HL-60 (cell line): Measurements from ENCODE around the gene LRFN4.

Experiments used
- DNase-seq, 2 experiments: peaks; one replicate each; pipeline ENCODE4 v3.0.0-alpha.2; 2010 to 2020; ENCODE audit warnings: low read depth in 1 of 2, low spot score in 1 of 2
- H3K27ac ChIP-seq: fragments of 250-450 bp; sonication (Bioruptor Pico); replicated peaks from 2 replicates; pipeline ENCODE4 v1.5.1; 2020; ENCODE audit warnings: mild to moderate bottlenecking, moderate library complexity
- H3K27me3 ChIP-seq: fragments of 250-450 bp; sonication (Bioruptor Pico); 2 replicates; pipeline ENCODE4 v1.5.1; 2021; ENCODE audit warnings: mild to moderate bottlenecking, moderate library complexity; ENCODE audit not compliant: insufficient read depth, poor library complexity, severe bottlenecking
- H3K4me3 ChIP-seq: replicated peaks from 2 replicates; pipeline ENCODE4 v1.5.1; 2011; ENCODE audit warnings: mild to moderate bottlenecking, control low read depth, low read length; ENCODE audit not compliant: insufficient read depth
- GABPA ChIP-seq: IDR thresholded peaks from 2 replicates; pipeline ENCODE4 v1.6.1; 2012; ENCODE audit warnings: low read depth
- POLR2AphosphoS5 ChIP-seq: IDR thresholded peaks from 2 replicates; pipeline ENCODE4 v1.6.1; 2012; ENCODE audit warnings: low read depth
- REST ChIP-seq: IDR thresholded peaks from 2 replicates; pipeline ENCODE4 v1.6.1; 2012; ENCODE audit warnings: low read depth; ENCODE audit not compliant: insufficient replicate concordance
- SPI1 ChIP-seq: IDR thresholded peaks from 2 replicates; pipeline ENCODE4 v1.6.1; 2012; ENCODE audit warnings: low read depth, mild to moderate bottlenecking, borderline replicate concordance
- TF ChIP-seq, protein P1 (sequence below): IDR thresholded peaks from one replicate; pipeline ENCODE4 v1.5.1; 2011; ENCODE audit warnings: low read length, control low read depth, inconsistent platforms; ENCODE audit not compliant: insufficient read depth

Gene LRFN4

GRCh38 chr11:66840317-66841091 is 16.4 kb upstream of the LRFN4 start:
- no peaks in the 10 kb centered on the region for H3K27me3 ChIP-seq
- peak in 1 of 2 experiments; percentile 34 for DNase-seq
- TF ChIP-seq SPI1, result no peak
- peak; percentile 53; the same call in 1 of the 2 replicates for TF ChIP-seq POLR2AphosphoS5
- TF ChIP-seq, protein P1, sequence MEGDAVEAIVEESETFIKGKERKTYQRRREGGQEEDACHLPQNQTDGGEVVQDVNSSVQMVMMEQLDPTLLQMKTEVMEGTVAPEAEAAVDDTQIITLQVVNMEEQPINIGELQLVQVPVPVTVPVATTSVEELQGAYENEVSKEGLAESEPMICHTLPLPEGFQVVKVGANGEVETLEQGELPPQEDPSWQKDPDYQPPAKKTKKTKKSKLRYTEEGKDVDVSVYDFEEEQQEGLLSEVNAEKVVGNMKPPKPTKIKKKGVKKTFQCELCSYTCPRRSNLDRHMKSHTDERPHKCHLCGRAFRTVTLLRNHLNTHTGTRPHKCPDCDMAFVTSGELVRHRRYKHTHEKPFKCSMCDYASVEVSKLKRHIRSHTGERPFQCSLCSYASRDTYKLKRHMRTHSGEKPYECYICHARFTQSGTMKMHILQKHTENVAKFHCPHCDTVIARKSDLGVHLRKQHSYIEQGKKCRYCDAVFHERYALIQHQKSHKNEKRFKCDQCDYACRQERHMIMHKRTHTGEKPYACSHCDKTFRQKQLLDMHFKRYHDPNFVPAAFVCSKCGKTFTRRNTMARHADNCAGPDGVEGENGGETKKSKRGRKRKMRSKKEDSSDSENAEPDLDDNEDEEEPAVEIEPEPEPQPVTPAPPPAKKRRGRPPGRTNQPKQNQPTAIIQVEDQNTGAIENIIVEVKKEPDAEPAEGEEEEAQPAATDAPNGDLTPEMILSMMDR, result no peak
- TF ChIP-seq REST, result no peak
- TF ChIP-seq GABPA, result no peak
- H3K4me3 ChIP-seq, result no peak overlapping the region
- H3K27ac ChIP-seq, result no peak overlapping the region

- TF ChIP-seq POLR2AphosphoS5 (no peak), REST (no peak), SPI1 (no peak), GABPA (no peak)
- TF ChIP-seq, protein P1, result no peak
- Histone ChIP-seq H3K4me3 (peak overlapping the region; percentile 86), H3K27ac (peak overlapping the region; percentile 99), H3K27me3 (no peaks in the 10 kb centered on the region)
- DNase-seq, result no peak
Measured at GRCh38 chr11:66841861-66842260, 15.0 kb upstream of the LRFN4 start.

DNA sequence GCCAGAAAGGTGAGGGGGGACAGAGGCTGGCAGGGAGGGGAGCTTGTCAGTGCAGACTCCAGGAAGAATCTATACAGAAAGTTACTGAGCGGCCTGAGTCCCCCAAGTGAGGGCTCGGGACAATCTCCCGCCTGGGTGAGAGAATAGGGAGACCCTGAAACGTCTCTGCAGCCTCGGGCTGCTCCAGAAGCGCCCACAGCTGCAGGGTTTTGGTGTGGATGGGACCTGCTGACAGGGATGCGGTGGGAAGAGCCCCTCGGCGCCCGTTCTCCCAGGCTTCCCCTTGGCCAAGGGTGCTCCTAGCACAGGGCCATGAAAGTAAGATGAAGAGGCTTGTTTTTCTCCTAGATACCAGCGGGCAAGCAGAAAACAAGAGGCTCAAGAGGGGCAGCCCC is 14.4 kb upstream of the LRFN4 start:
- Histone ChIP-seq H3K4me3 (peak overlapping the region; percentile 86), H3K27me3 (no peaks in the 10 kb centered on the region), H3K27ac (peak overlapping the region; percentile 99)
- no peak for DNase-seq
- TF ChIP-seq REST (no peak), GABPA (no peak), POLR2AphosphoS5 (no peak), SPI1 (no peak)
- TF ChIP-seq, protein P1, result no peak
